Adrenal gland (tissue), 12 donors: Measurements from ENCODE around the gene PTPRD. TPM values are rescaled to one million over a fixed set of nuclear protein-coding genes. Genes with fewer than 3 reads are reported as not detected.

Source experiments
- DNase-seq, 7 donors: peaks; one replicate each; pipeline ENCODE4 v3.0.0-alpha.2; 2019 to 2020
- H3K27ac ChIP-seq, 5 donors: fragments of 200-600 bp; sonication (generic) in 4 of 5; 1 replicate in 3 of 5; 2 replicates in 2 of 5; pipeline versions ENCODE4 v1.5.1 to v1.8.0; 2016 to 2020; ENCODE audit warnings: mild to moderate bottlenecking in 1 of 5
- H3K27me3 ChIP-seq: fragments of 200-600 bp; 2 replicates; pipeline ENCODE4 v1.8.0; 2021
- H3K36me3 ChIP-seq, 2 donors: fragments of 200-600 bp; replicated peaks in 1 of 2; 1 replicate in 1 of 2; 2 replicates in 1 of 2; pipeline versions ENCODE4 v1.5.1 to v1.8.0; 2018 to 2022
- H3K4me1 ChIP-seq, 2 donors: fragments of 200-600 bp; replicated peaks in 1 of 2; 1 replicate in 1 of 2; 2 replicates in 1 of 2; pipeline versions ENCODE4 v1.5.1 to v1.8.0; 2018 to 2021
- H3K4me3 ChIP-seq, 4 donors: fragments of 200-600 bp; sonication (generic) in 3 of 4; one replicate each; pipeline ENCODE4 v1.5.1; 2016 to 2018
- H3K9me3 ChIP-seq, 3 donors: fragments of 200-600 bp; sonication (generic) in 1 of 3; replicated peaks in 1 of 3; 1 replicate in 2 of 3; 2 replicates in 1 of 3; pipeline versions ENCODE4 v1.5.1 to v1.8.0; 2016 to 2021
- POLR2A ChIP-seq, 2 donors: fragments of 450-650 bp; IDR thresholded peaks; one replicate each; pipeline ENCODE4 v1.6.1; 2017; ENCODE audit warnings: antibody characterized with exemption in 2 of 2, mild to moderate bottlenecking in 2 of 2, moderate library complexity in 1 of 2
- WGBS, 4 donors: extraction: QIAGEN DNeasy Blood & Tissue Kit in 2 of 4; methylation state at CpG; one replicate each; pipeline versions ENCODE4 v1.1.5 to v1.1.7; 2013 to 2017; 5-methylcytosine and 5-hydroxymethylcytosine counted together
- intact Hi-C, 2 donors: fragments of 100-400 bp; cut with DNase I; formaldehyde crosslinking; loops; one replicate each; pipeline versions ENCODE4 v1.14.1 to v1.15.0; 2022 to 2023
- polyA plus RNA-seq, 3 donors: library from polyadenylated mRNA; stranded (reverse); fragments of 200-250 nt in 2 of 3; fragments of 350-450 nt in 1 of 3; fragmentation: Illumina TruSeq in 1 of 3; extraction: RNeasy Lipid Tissue Mini Kit (QIAGEN cat#74804) in 1 of 3; gene quantifications; one replicate each; pipeline ENCODE4 v1.2.3, GENCODE V29; 2013 to 2014
- total RNA-seq, 9 donors: library from RNA; depleted of rRNA in 4 of 9; stranded (reverse); fragments of >200 nt in 4 of 9; fragments of 120-200 nt in 1 of 9; fragmentation: NEBNext Ultra II Directional in 1 of 9; extraction: Animal tissue kit (Norgen Biotek cat#: 25700) in 1 of 9; gene quantifications; one replicate each; pipeline versions ENCODE4 v1.1.0 to v1.2.4, GENCODE V29; 2013 to 2023
- TF ChIP-seq, protein P1 (sequence below), 6 experiments: fragments of 450-650 bp in 4 of 6; fragments of 200-600 bp in 2 of 6; sonication (generic) in 1 of 6; IDR thresholded peaks; 1 replicate in 5 of 6; 2 replicates in 1 of 6; pipeline versions ENCODE4 v1.5.1 to v1.8.0; 2016 to 2021; ENCODE audit warnings: antibody characterized with exemption in 6 of 6, mild to moderate bottlenecking in 2 of 6, moderate library complexity in 1 of 6
- donor health status: healthy with polysubstance abuse.
- donor health status: Bipolar disorder and iron deficiency.
- donor health status: DM: yes; HTN: yes; CAD: no.
- donor health status: DM: no; HTN: no; CAD: no.
- donor health status: DM: no; HTN: no; CAD: no.
- donor health status: DM: yes; HTN: yes; CAD: no.

PTPRD gene
- total and polyA plus RNA-seq, 12 donors, result 0.61 to 71.2 (median 4.5) TPM

DNA sequence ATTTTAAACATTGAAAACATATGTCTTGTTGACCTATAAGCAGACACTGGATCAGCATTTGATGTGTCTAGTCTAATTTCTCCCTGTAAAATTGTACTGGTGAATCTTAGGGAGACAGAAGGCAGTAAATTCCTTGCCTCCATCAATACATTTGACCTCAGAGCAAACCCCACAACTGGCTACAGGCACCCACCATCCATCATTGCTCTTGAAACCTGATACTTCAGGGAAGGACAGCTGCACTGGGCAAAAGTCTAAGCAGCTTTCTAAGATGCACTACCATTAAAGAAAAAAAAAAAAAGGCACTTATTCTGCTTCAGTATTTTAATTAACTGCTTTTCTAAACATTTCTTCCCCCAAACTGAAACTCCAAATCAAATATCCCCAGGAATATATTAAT is 1761.9 kb downstream of the PTPRD start:
- H3K4me3 ChIP-seq, result no peak overlapping the region
- TF ChIP-seq, protein P1, sequence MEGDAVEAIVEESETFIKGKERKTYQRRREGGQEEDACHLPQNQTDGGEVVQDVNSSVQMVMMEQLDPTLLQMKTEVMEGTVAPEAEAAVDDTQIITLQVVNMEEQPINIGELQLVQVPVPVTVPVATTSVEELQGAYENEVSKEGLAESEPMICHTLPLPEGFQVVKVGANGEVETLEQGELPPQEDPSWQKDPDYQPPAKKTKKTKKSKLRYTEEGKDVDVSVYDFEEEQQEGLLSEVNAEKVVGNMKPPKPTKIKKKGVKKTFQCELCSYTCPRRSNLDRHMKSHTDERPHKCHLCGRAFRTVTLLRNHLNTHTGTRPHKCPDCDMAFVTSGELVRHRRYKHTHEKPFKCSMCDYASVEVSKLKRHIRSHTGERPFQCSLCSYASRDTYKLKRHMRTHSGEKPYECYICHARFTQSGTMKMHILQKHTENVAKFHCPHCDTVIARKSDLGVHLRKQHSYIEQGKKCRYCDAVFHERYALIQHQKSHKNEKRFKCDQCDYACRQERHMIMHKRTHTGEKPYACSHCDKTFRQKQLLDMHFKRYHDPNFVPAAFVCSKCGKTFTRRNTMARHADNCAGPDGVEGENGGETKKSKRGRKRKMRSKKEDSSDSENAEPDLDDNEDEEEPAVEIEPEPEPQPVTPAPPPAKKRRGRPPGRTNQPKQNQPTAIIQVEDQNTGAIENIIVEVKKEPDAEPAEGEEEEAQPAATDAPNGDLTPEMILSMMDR (IDR thresholded peaks at IDR 0.05), result no peak
- no peak for TF ChIP-seq POLR2A (IDR thresholded peaks at IDR 0.05)
- no peak for DNase-seq
- no peaks in the 10 kb centered on the region for H3K9me3 ChIP-seq
- intact Hi-C loops, result no loop called here
- peaks cover 27% of the 10 kb centered on the region for H3K27me3 ChIP-seq
- no peaks in the 10 kb centered on the region for H3K36me3 ChIP-seq
- no peaks in the 10 kb centered on the region for H3K4me1 ChIP-seq
- H3K27ac ChIP-seq, result no peak overlapping the region

DNA sequence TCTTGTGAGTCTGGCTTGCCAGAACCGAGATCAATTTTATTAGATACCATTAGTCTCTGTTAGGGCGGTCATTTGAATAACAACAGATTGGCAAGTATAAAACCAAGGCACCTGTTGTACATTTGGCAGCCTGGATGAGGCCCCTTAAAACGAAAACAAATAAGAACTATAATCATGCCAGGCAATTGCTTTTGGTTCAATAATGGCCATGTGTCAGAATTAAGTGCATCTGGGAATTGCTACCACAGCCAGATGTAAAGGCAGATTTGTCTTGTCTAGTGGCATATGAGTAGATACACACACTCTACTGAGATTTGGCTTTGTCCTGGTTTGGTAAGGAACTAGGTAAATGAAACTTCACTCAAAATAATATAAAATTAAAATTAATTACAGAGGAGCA is 1767.0 kb downstream of the PTPRD start:
- WGBS, 4 donors, result 74 to 80% (median 75%) methylated on average over 3 of the region's 3 CpGs

DNA sequence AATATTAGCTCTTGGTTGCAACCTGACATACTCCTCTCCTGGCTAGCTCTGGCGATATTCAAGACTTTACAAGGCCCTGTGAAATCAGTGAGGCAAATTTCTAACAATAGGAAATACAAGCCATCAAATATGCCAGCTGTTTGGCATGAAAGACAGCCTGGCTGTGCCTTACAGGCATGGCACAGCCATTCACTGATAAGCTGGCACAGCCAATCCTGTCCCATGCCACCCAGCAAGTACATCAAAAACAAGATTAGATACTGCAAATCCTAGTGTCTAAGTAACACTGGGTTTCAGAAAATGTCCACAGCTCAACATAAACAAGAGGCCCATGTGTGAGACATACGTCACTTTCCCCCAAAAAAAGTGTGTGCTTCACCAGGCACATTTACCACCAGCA is 1767.4 kb downstream of the PTPRD start:
- Histone ChIP-seq H3K9me3 (no peaks in the 10 kb centered on the region), H3K27ac (no peak overlapping the region), H3K4me3 (no peak overlapping the region), H3K36me3 (no peaks in the 10 kb centered on the region), H3K4me1 (no peaks in the 10 kb centered on the region), H3K27me3 (peaks cover 4% of the 10 kb centered on the region)
- DNase-seq, result no peak
- no peak for TF ChIP-seq POLR2A (IDR thresholded peaks at IDR 0.05)
- TF ChIP-seq, protein P1 (IDR thresholded peaks at IDR 0.05), result no peak
- WGBS, 4 donors, result 22 to 57% (median 40%) methylated on average over 1 to 2 of the region's 2 CpGs
- intact Hi-C loops, result no loop called here

More for the DNA sequence above, 1767.0 kb downstream of the PTPRD start:
- intact Hi-C loops, result no loop called here
- Histone ChIP-seq H3K36me3 (no peaks in the 10 kb centered on the region), H3K4me3 (no peak overlapping the region), H3K27ac (no peak overlapping the region), H3K4me1 (no peaks in the 10 kb centered on the region), H3K27me3 (peaks cover 4% of the 10 kb centered on the region), H3K9me3 (no peaks in the 10 kb centered on the region)
- TF ChIP-seq, protein P1 (IDR thresholded peaks at IDR 0.05), result no peak
- no peak for DNase-seq

DNA sequence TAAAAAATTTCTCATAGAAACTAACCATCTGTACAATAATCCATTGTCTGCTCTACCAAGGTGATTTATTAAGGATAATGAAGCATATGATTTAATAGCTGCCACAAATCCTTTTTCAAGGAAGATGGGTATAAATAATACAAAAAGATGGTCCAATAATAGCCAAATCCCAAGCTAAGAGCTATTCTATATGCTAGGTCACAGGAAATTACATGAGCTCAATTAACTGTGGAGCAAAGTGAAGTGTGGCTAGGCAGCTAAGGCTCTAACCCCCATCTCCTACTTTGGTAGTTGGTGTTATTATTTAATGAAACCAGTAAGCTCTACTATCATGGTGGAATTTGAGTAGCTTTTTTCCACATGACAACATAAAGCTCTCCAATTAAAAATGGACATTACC is 1768.3 kb downstream of the PTPRD start:
- TF ChIP-seq, protein P1 (IDR thresholded peaks at IDR 0.05), result no peak
- TF ChIP-seq POLR2A (IDR thresholded peaks at IDR 0.05), result no peak
- Histone ChIP-seq H3K9me3 (no peaks in the 10 kb centered on the region), H3K4me3 (no peak overlapping the region), H3K27me3 (peaks cover 2% of the 10 kb centered on the region), H3K36me3 (no peaks in the 10 kb centered on the region), H3K4me1 (no peaks in the 10 kb centered on the region), H3K27ac (no peak overlapping the region)
- DNase-seq, result no peak
- intact Hi-C loops, result no loop called here
